H1 (cell line): ENCODE results near the gene RMND5B. TPM values are rescaled to one million over a fixed set of nuclear protein-coding genes. Genes with fewer than 3 reads are reported as not detected.

Experiments used
- CTCF ChIA-PET: fragments of 300-600 bp; sonication (Branson Sonifier 250); formaldehyde crosslinking; loops from one replicate; lab custom pipeline; 2021; ENCODE audit not compliant: partially characterized antibody; lab: Charles Lee
- POLR2A ChIA-PET: fragments of 300-600 bp; sonication (Branson Sonifier 250); formaldehyde crosslinking; loops from one replicate; lab custom pipeline; 2021; ENCODE audit warnings: inconsistent platforms; ENCODE audit not compliant: partially characterized antibody; lab: Charles Lee
- DNase-seq, 2 experiments: peaks; one replicate each; pipeline versions ENCODE4 v3.0.0 to v3.0.0-alpha.2; 2010 to 2022; ENCODE audit warnings: low spot score in 2 of 2, low read depth in 1 of 2, mixed read lengths in 1 of 2
- FAIRE-seq: peaks from 2 replicates; lab custom pipeline; 2011; peaks lifted over from hg19 to GRCh38; lab: Jason Lieb, UNC
- H2AFZ ChIP-seq: 2 replicates; pipeline ENCODE4 v1.8.1; 2012; ENCODE audit warnings: low read length, inconsistent platforms
- H2AK5ac ChIP-seq: 2 replicates; pipeline ENCODE4 v1.6.1; 2013; ENCODE audit warnings: low read depth, low read length
- H2BK120ac ChIP-seq: replicated peaks from 2 replicates; pipeline ENCODE3; 2013; ENCODE audit warnings: low read depth, low read length, inconsistent platforms
- H2BK12ac ChIP-seq: 2 replicates; pipeline ENCODE4 v1.6.1; 2013; ENCODE audit warnings: low read depth, low read length
- H2BK15ac ChIP-seq: 2 replicates; pipeline ENCODE4 v1.6.1; 2013; ENCODE audit warnings: low read length
- H2BK20ac ChIP-seq: 2 replicates; pipeline ENCODE4 v1.6.1; 2013; ENCODE audit warnings: low read length
- H2BK5ac ChIP-seq: 2 replicates; pipeline ENCODE4 v1.6.1; 2013; ENCODE audit warnings: low read depth, low read length
- H3K14ac ChIP-seq: 2 replicates; pipeline ENCODE4 v1.6.1; 2013; ENCODE audit warnings: inconsistent platforms; ENCODE audit not compliant: insufficient read length
- H3K18ac ChIP-seq: 2 replicates; pipeline ENCODE4 v1.6.1; 2013; ENCODE audit warnings: low read length; ENCODE audit errors: extremely low read depth
- H3K23ac ChIP-seq: 2 replicates; pipeline ENCODE4 v1.6.1; 2013; ENCODE audit warnings: inconsistent platforms; ENCODE audit not compliant: insufficient read length
- H3K23me2 ChIP-seq: 2 replicates; pipeline ENCODE4 v1.6.1; 2013; ENCODE audit warnings: low read depth, low read length
- H3K27ac ChIP-seq: 2 replicates; pipeline ENCODE4 v1.6.1; 2011; ENCODE audit warnings: low read depth, low read length, inconsistent platforms
- H3K27me3 ChIP-seq, 4 experiments: replicated peaks in 1 of 4; 1 replicate in 1 of 4; 2 replicates in 3 of 4; pipeline versions ENCODE4 v1.6.1 to v1.8.1; 2011 to 2013; ENCODE audit warnings: low read length in 3 of 4, mild to moderate bottlenecking in 3 of 4, inconsistent platforms in 2 of 4, mixed read lengths in 2 of 4, moderate library complexity in 1 of 4; ENCODE audit not compliant: control insufficient read depth in 3 of 4, insufficient read depth in 3 of 4; ENCODE audit errors: extremely low read depth in 1 of 4
- H3K36me3 ChIP-seq, 4 experiments: 2 replicates each; pipeline versions ENCODE4 v1.6.1 to v1.8.1; 2011 to 2013; ENCODE audit warnings: mild to moderate bottlenecking in 4 of 4, low read length in 3 of 4, moderate library complexity in 2 of 4, control low read depth in 1 of 4, inconsistent platforms in 1 of 4; ENCODE audit not compliant: insufficient read depth in 4 of 4, control insufficient read depth in 2 of 4
- H3K4ac ChIP-seq: replicated peaks from 2 replicates; pipeline ENCODE3; 2013; ENCODE audit warnings: low read length, low read depth, mixed read lengths, inconsistent platforms; ENCODE audit not compliant: insufficient read length
- H3K4me1 ChIP-seq, 4 experiments: replicated peaks in 1 of 4; 1 replicate in 1 of 4; 2 replicates in 3 of 4; pipeline versions ENCODE4 v1.6.1 to v1.8.1; 2011 to 2013; ENCODE audit warnings: low read length in 3 of 4, inconsistent platforms in 2 of 4, mixed read lengths in 1 of 4; ENCODE audit not compliant: insufficient read depth in 4 of 4, control insufficient read depth in 3 of 4
- H3K4me2 ChIP-seq, 2 experiments: 2 replicates each; pipeline versions ENCODE4 v1.6.1 to v1.8.1; 2011 to 2013; ENCODE audit warnings: low read depth in 2 of 2, low read length in 2 of 2, control low read depth in 1 of 2, inconsistent platforms in 1 of 2, mild to moderate bottlenecking in 1 of 2; ENCODE audit not compliant: insufficient read depth in 1 of 2
- H3K4me3 ChIP-seq, 4 experiments: fragments of 200-600, 300-600 bp in 1 of 4; sonication (generic), shearing (Covaris generic), sonication (Bioruptor Twin) in 1 of 4; 2 replicates each; pipeline versions ENCODE4 v1.5.1 to v1.8.1; 2011 to 2016; ENCODE audit warnings: low read length in 4 of 4, low read depth in 3 of 4, control low read depth in 2 of 4, inconsistent platforms in 2 of 4, mild to moderate bottlenecking in 2 of 4, mixed read lengths in 1 of 4, moderate library complexity in 1 of 4; ENCODE audit not compliant: insufficient read depth in 2 of 4; ENCODE audit errors: extremely low read depth in 1 of 4
- H3K56ac ChIP-seq: replicated peaks from 2 replicates; pipeline ENCODE3; 2013; ENCODE audit warnings: low read depth, mild to moderate bottlenecking, mixed read lengths, low read length, inconsistent platforms; ENCODE audit not compliant: insufficient read length
- H3K79me1 ChIP-seq: 2 replicates; pipeline ENCODE4 v1.6.1; 2013; ENCODE audit warnings: low read depth, low read length, control low read depth
- H3K79me2 ChIP-seq, 2 experiments: 2 replicates each; pipeline versions ENCODE4 v1.6.1 to v1.8.1; 2012 to 2013; ENCODE audit warnings: low read length in 2 of 2, mild to moderate bottlenecking in 2 of 2, inconsistent platforms in 1 of 2; ENCODE audit not compliant: insufficient read depth in 2 of 2, control insufficient read depth in 1 of 2
- H3K9ac ChIP-seq, 4 experiments: replicated peaks in 1 of 4; 1 replicate in 1 of 4; 2 replicates in 3 of 4; pipeline versions ENCODE4 v1.6.1 to v1.8.1; 2011 to 2013; ENCODE audit warnings: low read depth in 3 of 4, low read length in 3 of 4, control low read depth in 2 of 4, mild to moderate bottlenecking in 2 of 4, moderate library complexity in 2 of 4, inconsistent platforms in 1 of 4; ENCODE audit errors: extremely low read depth in 1 of 4
- H3K9me3 ChIP-seq, 2 experiments: 2 replicates each; pipeline versions ENCODE4 v1.6.1 to v1.8.1; 2012 to 2013; ENCODE audit warnings: mild to moderate bottlenecking in 2 of 2, moderate library complexity in 2 of 2, control low read depth in 1 of 2, inconsistent platforms in 1 of 2, low read depth in 1 of 2, low read length in 1 of 2, mixed read lengths in 1 of 2; ENCODE audit not compliant: insufficient read depth in 2 of 2
- H4K20me1 ChIP-seq, 2 experiments: replicated peaks in 1 of 2; 2 replicates each; pipeline versions ENCODE3 to v1.8.1; 2011 to 2013; ENCODE audit warnings: inconsistent platforms in 2 of 2, low read length in 2 of 2, mild to moderate bottlenecking in 1 of 2; ENCODE audit not compliant: insufficient read depth in 2 of 2, control insufficient read depth in 1 of 2
- H4K5ac ChIP-seq: 2 replicates; pipeline ENCODE4 v1.6.1; 2013; ENCODE audit warnings: low read length, low read depth, mixed read lengths, inconsistent platforms; ENCODE audit not compliant: insufficient read length
- H4K8ac ChIP-seq: 2 replicates; pipeline ENCODE4 v1.8.0; 2013; ENCODE audit warnings: mild to moderate bottlenecking, moderate library complexity, low read length, inconsistent platforms; ENCODE audit not compliant: insufficient read depth; ENCODE audit errors: extremely low read depth
- H4K91ac ChIP-seq: replicated peaks from 2 replicates; pipeline ENCODE3; 2013; ENCODE audit warnings: low read length, mixed read lengths, inconsistent platforms; ENCODE audit not compliant: insufficient read length
- GTF2F1 ChIP-seq: IDR thresholded peaks from 2 replicates; pipeline ENCODE4 v1.6.1; 2012; ENCODE audit warnings: low read depth, low read length, improper control_type of control experiment, borderline replicate concordance
- JUND ChIP-seq: IDR thresholded peaks from 2 replicates; pipeline ENCODE4 v1.6.1; 2011; ENCODE audit warnings: mild to moderate bottlenecking, improper control_type of control experiment, low read length
- PHF8 ChIP-seq: fragments of 200-600 bp; sonication (generic); conservative IDR thresholded peaks from 2 replicates; pipeline ENCODE4 v1.7.1; 2012; ENCODE audit warnings: low read depth, mild to moderate bottlenecking, inconsistent platforms, low read length, moderate library complexity
- POLR2A ChIP-seq, 2 experiments: IDR thresholded peaks; 1 replicate in 1 of 2; 2 replicates in 1 of 2; pipeline ENCODE4 v1.6.1; 2011; ENCODE audit warnings: low read depth in 2 of 2, low read length in 2 of 2, mild to moderate bottlenecking in 2 of 2; ENCODE audit errors: control extremely low read depth in 1 of 2
- WGBS, 2 experiments: shearing (Covaris generic) in 1 of 2; methylation state at CpG; one replicate each; pipeline versions ENCODE4 v1.1.6 to v1.1.7; 2013 to 2015; ENCODE audit warnings: low lambda C conversion rate in 2 of 2, mixed read lengths in 2 of 2, inconsistent platforms in 1 of 2, low coverage in 1 of 2, missing lambda C conversion rate in 1 of 2; ENCODE audit not compliant: insufficient replicate concordance in 2 of 2, insufficient coverage in 1 of 2, insufficient read length in 1 of 2; ENCODE audit errors: extremely low coverage in 1 of 2, missing lambda C conversion rate in 1 of 2; 5-methylcytosine and 5-hydroxymethylcytosine counted together
- polyA plus RNA-seq, 7 experiments: library from polyadenylated mRNA; depleted of rRNA in 3 of 7; stranded (reverse) in 5 of 7; unstranded in 2 of 7; fragments of >200 nt in 5 of 7; fragments of 200-250 nt in 2 of 7; gene quantifications; 1 replicate in 5 of 7; 2 replicates in 1 of 7; 4 replicates in 1 of 7; pipeline versions ENCODE4 v1.2.1 to v1.2.3, GENCODE V29; 2011 to 2013; ENCODE audit warnings: missing spikeins in 2 of 7, mixed read lengths in 2 of 7
- total RNA-seq: library from RNA; stranded (reverse); fragmentation: NEBNext Ultra II Directional; extraction: Animal tissue kit (Norgen Biotek cat#: 25700); gene quantifications from 2 replicates; pipeline ENCODE4 v1.2.1, GENCODE V29; 2021

Gene RMND5B
- total and polyA plus RNA-seq, 2 of the 8 experiments (the other 6 are each of a cell fraction or from before 2014, with no cell fraction given): 75.9 to 90.2 TPM

DNA sequence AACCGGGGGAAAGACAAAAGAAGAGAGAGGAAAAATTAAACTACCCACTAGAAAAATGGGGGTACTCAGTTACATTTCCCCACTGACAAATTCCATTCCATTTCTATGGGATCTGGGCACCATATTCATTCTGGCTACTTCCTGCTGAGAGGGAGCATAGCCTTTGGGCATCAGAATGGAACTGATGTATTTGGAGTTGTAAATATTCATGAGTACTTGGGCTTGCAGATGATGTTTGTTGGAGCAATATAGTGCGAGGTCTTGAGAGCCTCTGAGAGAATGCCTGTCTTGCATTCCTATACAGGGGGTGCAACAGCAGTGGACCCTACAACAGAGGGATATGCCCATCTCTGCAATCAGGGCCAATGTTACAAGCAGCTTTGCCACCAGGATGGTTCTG is 39.6 kb downstream of the RMND5B start:
- Histone ChIP-seq H3K23ac (no peak overlapping the region), H3K9ac (no peak overlapping the region), H3K4me2 (no peak overlapping the region), H3K27ac (no peak overlapping the region), H2AK5ac (no peak overlapping the region), H2BK5ac (0 out of 2 replicates have a peak overlapping the region, but pooled peaks have one; percentile 35), H3K4me3 (no peak overlapping the region), H4K8ac (no peak overlapping the region), H3K4ac (no peak overlapping the region), H3K9me3 (no peaks in the 10 kb centered on the region)
- 88% methylated on average over 2 of the region's 2 CpGs; no CpG with 5 or more reads in 1 of the 2 experiments for WGBS, 2 experiments
- TF ChIP-seq GTF2F1: no peak
- TF ChIP-seq JUND: no peak
- TF ChIP-seq PHF8: no peak
- no peak for TF ChIP-seq POLR2A (IDR thresholded peaks at IDR 0.05; ENCODE audit: control extremely low read depth in 1 of 2, low read depth in 2 of 2, low read length in 2 of 2)
- TF ChIP-seq, all 59 proteins: peak for 0
- no peak overlapping the region for H4K5ac ChIP-seq
- H3K79me2 ChIP-seq: no peaks in the 10 kb centered on the region
- H2BK20ac ChIP-seq: no peak overlapping the region
- ChIA-PET CTCF (interaction anchor here (1.6 to 1.7 kb wide), 2 partner anchors 86 to 95 kb away, joined by 3 to 8 read pairs; no protein-coding TSS in a partner anchor), POLR2A (interaction anchor here (1.3 to 38.5 kb wide), 4 partner anchors 10 to 60 kb away, joined by 4 to 985 read pairs (median 14); partner anchors contain the start of genes HNRNPAB and NHP2)
- H2BK120ac ChIP-seq: no peak overlapping the region
- no peak overlapping the region for H2BK15ac ChIP-seq
- peaks cover 0 to 12% (median 1%) of the 10 kb centered on the region in 4 experiments; a peak in 1 of 7 replicates for H3K4me1 ChIP-seq
- no peaks in the 10 kb centered on the region for H3K36me3 ChIP-seq
- no peaks in the 10 kb centered on the region for H4K20me1 ChIP-seq
- H4K91ac ChIP-seq: no peak overlapping the region
- no peak overlapping the region for H3K56ac ChIP-seq
- H3K23me2 ChIP-seq: no peaks in the 10 kb centered on the region
- no peak overlapping the region for H3K14ac ChIP-seq
- no peak for DNase-seq
- FAIRE-seq: no peak
- no peak overlapping the region for H3K18ac ChIP-seq
- 0 out of 2 replicates have a peak overlapping the region, but pooled peaks have one; percentile 39 for H2BK12ac ChIP-seq
- H2AFZ ChIP-seq: no peak overlapping the region
- no peaks in the 10 kb centered on the region for H3K27me3 ChIP-seq
- H3K79me1 ChIP-seq: no peaks in the 10 kb centered on the region
